ENCODE measurements around the gene NDUFB2. TPM values are rescaled to one million over a fixed set of nuclear protein-coding genes. Genes with fewer than 3 reads are reported as not detected.

The NDUFB2 gene
- 257 TPM for total RNA-seq

DNA sequence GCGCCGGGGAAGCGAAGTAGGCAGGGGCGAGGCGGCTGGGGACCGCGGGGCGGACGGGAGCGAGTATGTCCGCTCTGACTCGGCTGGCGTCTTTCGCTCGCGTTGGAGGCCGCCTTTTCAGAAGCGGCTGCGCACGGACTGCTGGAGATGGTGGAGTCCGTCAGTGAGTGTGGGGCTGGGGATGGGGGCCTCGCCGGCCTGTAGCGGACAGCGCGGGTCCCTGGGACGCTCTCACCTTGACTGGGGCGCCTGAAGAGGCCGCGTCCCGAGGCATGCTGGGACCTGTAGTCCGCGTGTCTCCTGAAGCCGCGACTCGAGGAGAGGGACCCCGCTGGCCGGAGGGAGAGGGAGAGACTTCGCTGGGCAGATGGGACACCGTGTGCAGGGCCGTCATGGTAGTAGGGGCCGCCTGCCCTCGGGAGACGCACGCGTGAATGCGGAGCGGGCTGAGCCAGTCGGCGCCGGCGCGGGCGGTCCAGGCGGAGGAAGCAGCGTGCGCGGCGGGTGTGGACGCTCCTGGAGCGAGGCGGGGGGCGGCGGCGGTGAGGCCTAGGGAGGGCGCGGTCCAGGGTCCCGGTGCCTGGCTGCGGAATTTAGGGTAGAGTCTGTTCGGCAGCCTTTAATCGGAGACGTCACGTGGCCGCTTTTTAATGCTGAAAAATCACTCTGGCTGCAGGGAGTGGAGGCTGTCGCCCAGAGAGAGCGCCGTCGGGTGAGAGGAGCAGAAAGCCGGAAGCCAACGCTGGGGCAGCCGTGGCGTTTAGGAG, at the start of gene NDUFB2:
TSS of gene NDUFB2 (plus strand) at position 29 of the 767 bp plus-strand sequence. CDS start at position 66, 37 bp downstream.
- H3K4me3 ChIP-seq, result peak within 1 kb of the TSS; percentile 68 to 86
- H3K4me1 ChIP-seq, result peaks cover 33% of the 10 kb centered on the region
- TF ChIP-seq POLR2AphosphoS5 (IDR thresholded peaks at IDR 0.05; ENCODE audit: insufficient read depth in 1 of 2, low read depth in 1 of 2) (peak; percentile 71 to 98), POLR2A (IDR thresholded peaks at IDR 0.05) (peak in 1 of 2 donors; percentile 87)
- TF ChIP-seq, protein P1, sequence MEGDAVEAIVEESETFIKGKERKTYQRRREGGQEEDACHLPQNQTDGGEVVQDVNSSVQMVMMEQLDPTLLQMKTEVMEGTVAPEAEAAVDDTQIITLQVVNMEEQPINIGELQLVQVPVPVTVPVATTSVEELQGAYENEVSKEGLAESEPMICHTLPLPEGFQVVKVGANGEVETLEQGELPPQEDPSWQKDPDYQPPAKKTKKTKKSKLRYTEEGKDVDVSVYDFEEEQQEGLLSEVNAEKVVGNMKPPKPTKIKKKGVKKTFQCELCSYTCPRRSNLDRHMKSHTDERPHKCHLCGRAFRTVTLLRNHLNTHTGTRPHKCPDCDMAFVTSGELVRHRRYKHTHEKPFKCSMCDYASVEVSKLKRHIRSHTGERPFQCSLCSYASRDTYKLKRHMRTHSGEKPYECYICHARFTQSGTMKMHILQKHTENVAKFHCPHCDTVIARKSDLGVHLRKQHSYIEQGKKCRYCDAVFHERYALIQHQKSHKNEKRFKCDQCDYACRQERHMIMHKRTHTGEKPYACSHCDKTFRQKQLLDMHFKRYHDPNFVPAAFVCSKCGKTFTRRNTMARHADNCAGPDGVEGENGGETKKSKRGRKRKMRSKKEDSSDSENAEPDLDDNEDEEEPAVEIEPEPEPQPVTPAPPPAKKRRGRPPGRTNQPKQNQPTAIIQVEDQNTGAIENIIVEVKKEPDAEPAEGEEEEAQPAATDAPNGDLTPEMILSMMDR (IDR thresholded peaks at IDR 0.05), result no peak
- DNase-seq (ENCODE audit: extremely low spot score in 2 of 2), result peak in 1 of 2 donors; percentile 92
- no peaks in the 10 kb centered on the region for H3K27me3 ChIP-seq
- intact Hi-C loops (cut with DNase I), result no loop called here
- H3K27ac ChIP-seq, result peak within 1 kb of the TSS; percentile 87
- peaks cover 1 to 3% of the 10 kb centered on the region in 2 donors for H3K36me3 ChIP-seq
- no peaks in the 10 kb centered on the region for H3K9me3 ChIP-seq

DNA sequence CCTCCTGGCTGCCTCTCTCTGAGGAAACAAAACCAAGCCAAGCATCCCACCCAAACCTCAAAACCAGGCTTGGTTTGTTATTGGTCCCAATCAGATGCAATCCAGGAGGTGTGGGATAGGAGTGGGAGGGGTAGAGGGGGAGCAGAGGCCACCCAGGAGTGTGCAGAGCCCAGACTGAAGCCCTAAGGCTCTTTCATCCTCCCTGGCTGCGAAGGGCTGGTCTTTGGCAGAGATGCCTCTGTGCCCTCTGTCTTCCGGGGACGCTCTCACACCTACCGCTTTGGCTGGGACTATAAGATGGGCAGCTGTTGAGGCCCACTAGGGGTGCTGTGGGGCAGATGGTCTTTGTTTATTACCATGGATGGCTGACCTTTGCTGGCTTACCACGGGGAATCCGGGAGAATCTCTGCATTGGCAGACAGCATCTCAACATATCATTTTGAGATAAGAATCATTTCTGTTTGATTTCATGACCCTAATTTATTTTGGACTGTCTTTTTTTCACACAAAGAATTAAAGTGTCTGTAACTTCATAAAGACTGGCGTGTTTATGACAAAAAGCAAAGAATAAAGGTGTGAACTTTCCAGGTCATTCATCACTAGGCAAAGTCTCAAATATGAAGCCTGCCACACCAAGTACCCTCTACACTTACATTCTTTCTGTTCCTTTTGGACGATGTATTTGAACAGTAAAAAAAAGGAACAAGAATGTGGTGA, 49.4 kb upstream of the NDUFB2 start:
- H3K27ac ChIP-seq, result no peak overlapping the region
- no peak for DNase-seq (ENCODE audit: extremely low spot score in 2 of 2)

DNA sequence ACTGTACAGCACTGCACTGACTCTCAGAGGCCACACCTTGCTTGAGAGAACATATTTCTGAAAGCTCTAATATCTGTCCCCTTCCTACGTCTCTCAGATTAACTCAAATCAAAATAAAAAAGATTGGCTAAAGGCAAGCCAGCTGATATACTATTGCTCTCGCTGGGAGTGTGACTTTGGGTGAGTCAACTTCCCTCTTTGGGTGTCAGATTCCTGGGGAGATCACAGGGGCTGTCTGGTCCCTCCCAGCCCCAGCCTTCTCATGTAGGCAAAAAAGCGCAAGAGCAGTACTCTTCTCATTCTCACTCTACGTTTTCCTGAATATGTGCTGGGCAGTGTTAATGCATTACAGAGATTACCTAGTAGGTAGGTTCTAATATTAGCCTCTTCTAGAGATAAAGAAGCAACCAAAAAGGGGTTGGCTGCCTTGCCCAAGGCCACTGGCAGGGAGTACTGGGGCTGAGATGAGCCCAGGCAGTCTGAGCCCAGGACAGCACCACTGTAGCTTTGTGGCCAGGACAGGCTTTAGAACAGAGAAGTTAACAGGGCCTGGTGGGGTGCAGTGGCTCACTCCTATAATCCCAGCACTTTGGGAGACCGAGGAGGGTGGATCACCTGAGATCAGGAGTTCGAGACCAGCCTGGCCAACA, 46.8 kb upstream of the NDUFB2 start:
- TF ChIP-seq, protein P1 (IDR thresholded peaks at IDR 0.05), result no peak
- no peak for DNase-seq (ENCODE audit: extremely low spot score in 2 of 2)
- Histone ChIP-seq H3K4me1 (no peaks in the 10 kb centered on the region), H3K27ac (no peak overlapping the region), H3K36me3 (no peaks in the 10 kb centered on the region), H3K27me3 (no peaks in the 10 kb centered on the region), H3K4me3 (no peak overlapping the region), H3K9me3 (no peaks in the 10 kb centered on the region)
- intact Hi-C loops (cut with DNase I), result loop anchor here (5.0 kb wide), 1 partner anchor 132 kb away; no protein-coding TSS in a partner anchor

More for the DNA sequence above, 49.4 kb upstream of the NDUFB2 start:
- Histone ChIP-seq H3K4me1 (no peaks in the 10 kb centered on the region), H3K4me3 (no peak overlapping the region), H3K36me3 (no peaks in the 10 kb centered on the region), H3K9me3 (no peaks in the 10 kb centered on the region), H3K27me3 (no peaks in the 10 kb centered on the region)
- TF ChIP-seq POLR2AphosphoS5 (IDR thresholded peaks at IDR 0.05; ENCODE audit: insufficient read depth in 1 of 2, low read depth in 1 of 2) (no peak), POLR2A (IDR thresholded peaks at IDR 0.05) (no peak)
- TF ChIP-seq, protein P1 (IDR thresholded peaks at IDR 0.05), result peak in 1 of 3 experiments; percentile 15
- intact Hi-C loops (cut with DNase I), result no loop called here

DNA sequence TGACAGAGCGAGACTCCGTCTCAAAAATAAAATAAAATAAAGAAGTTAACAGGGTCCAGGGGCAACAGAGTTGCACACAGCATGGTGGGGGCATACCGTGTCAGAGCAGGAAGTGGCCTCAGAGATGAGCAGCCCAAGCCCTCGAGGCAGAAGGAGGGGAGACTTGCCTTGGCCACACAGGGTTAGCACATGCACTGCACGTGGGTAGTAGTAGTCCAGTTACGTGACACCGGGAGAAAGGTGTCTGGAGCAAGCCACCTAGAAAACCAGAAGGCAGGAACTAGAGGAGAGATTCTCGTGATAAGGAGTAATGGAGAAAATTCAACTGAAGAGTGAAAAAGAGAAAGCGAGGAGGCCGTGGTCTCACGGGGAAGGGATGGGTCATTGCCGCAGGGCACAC, 46.1 kb upstream of the NDUFB2 start:
- no peak for DNase-seq (ENCODE audit: extremely low spot score in 2 of 2)
- Histone ChIP-seq H3K9me3 (no peaks in the 10 kb centered on the region), H3K4me3 (no peak overlapping the region), H3K27ac (no peak overlapping the region), H3K27me3 (no peaks in the 10 kb centered on the region), H3K36me3 (no peaks in the 10 kb centered on the region), H3K4me1 (no peaks in the 10 kb centered on the region)
- intact Hi-C loops (cut with DNase I), result loop anchor here (5.0 kb wide), 1 partner anchor 133 kb away; no protein-coding TSS in a partner anchor
- TF ChIP-seq POLR2A (IDR thresholded peaks at IDR 0.05) (no peak), POLR2AphosphoS5 (IDR thresholded peaks at IDR 0.05; ENCODE audit: insufficient read depth in 1 of 2, low read depth in 1 of 2) (no peak)
- TF ChIP-seq, protein P1 (IDR thresholded peaks at IDR 0.05), result no peak
